Tibial nerve (tissue), 4 donors: ENCODE data around the gene KRTAP10-3. TPM values are rescaled to one million over a fixed set of nuclear protein-coding genes. Genes with fewer than 3 reads are reported as not detected.

Source experiments
- DNase-seq, 2 donors: peaks; one replicate each; pipeline ENCODE4 v3.0.0-alpha.2; 2019; ENCODE audit warnings: low spot score in 2 of 2
- H3K27ac ChIP-seq, 4 donors: fragments of 200-600 bp; sonication (generic) in 3 of 4; one replicate each; pipeline ENCODE4 v1.5.1; 2017 to 2019; ENCODE audit warnings: mild to moderate bottlenecking in 1 of 4
- H3K27me3 ChIP-seq, 2 donors: fragments of 200-600 bp; sonication (generic) in 1 of 2; one replicate each; pipeline versions ENCODE4 v1.5.1 to v1.6.0; 2017 to 2019
- H3K36me3 ChIP-seq, 3 donors: fragments of 200-600 bp; sonication (generic); one replicate each; pipeline ENCODE4 v1.5.1; 2018 to 2019
- H3K4me1 ChIP-seq, 4 donors: fragments of 200-600 bp; sonication (generic) in 3 of 4; one replicate each; pipeline ENCODE4 v1.5.1; 2017 to 2019
- H3K4me3 ChIP-seq, 4 donors: fragments of 200-600 bp; sonication (generic) in 3 of 4; one replicate each; pipeline ENCODE4 v1.5.1; 2017 to 2019; ENCODE audit warnings: mild to moderate bottlenecking in 1 of 4, moderate library complexity in 1 of 4
- H3K9me3 ChIP-seq, 4 donors: fragments of 200-600 bp; sonication (generic) in 3 of 4; one replicate each; pipeline ENCODE4 v1.5.1; 2017 to 2019
- EP300 ChIP-seq, 2 donors: sonication (generic); formaldehyde crosslinking; IDR thresholded peaks; one replicate each; pipeline ENCODE4 v1.6.1; 2017; ENCODE audit warnings: antibody characterized with exemption in 2 of 2, mild to moderate bottlenecking in 1 of 2
- POLR2A ChIP-seq, 2 donors: fragments of 450-650 bp; IDR thresholded peaks; one replicate each; pipeline ENCODE4 v1.6.1; 2017; ENCODE audit warnings: antibody characterized with exemption in 2 of 2, mild to moderate bottlenecking in 2 of 2, moderate library complexity in 2 of 2
- WGBS, 2 donors: methylation state at CpG; one replicate each; pipeline ENCODE4 v1.1.5; 2018; 5-methylcytosine and 5-hydroxymethylcytosine counted together
- total RNA-seq, 4 donors: library from RNA; depleted of rRNA; stranded (reverse); fragments of >200 nt; gene quantifications; one replicate each; pipeline ENCODE4 v1.1.0, GENCODE V29; 2016
- TF ChIP-seq, protein P1 (sequence below), 5 experiments: fragments of 200-600 bp in 3 of 5; fragments of 450-650 bp in 2 of 5; sonication (generic) in 3 of 5; IDR thresholded peaks; one replicate each; pipeline ENCODE4 v1.5.1; 2016 to 2019; ENCODE audit warnings: antibody characterized with exemption in 5 of 5, mild to moderate bottlenecking in 3 of 5, moderate library complexity in 2 of 5

Gene KRTAP10-3
- total RNA-seq, 4 donors from 2014 or later = not detected

DNA sequence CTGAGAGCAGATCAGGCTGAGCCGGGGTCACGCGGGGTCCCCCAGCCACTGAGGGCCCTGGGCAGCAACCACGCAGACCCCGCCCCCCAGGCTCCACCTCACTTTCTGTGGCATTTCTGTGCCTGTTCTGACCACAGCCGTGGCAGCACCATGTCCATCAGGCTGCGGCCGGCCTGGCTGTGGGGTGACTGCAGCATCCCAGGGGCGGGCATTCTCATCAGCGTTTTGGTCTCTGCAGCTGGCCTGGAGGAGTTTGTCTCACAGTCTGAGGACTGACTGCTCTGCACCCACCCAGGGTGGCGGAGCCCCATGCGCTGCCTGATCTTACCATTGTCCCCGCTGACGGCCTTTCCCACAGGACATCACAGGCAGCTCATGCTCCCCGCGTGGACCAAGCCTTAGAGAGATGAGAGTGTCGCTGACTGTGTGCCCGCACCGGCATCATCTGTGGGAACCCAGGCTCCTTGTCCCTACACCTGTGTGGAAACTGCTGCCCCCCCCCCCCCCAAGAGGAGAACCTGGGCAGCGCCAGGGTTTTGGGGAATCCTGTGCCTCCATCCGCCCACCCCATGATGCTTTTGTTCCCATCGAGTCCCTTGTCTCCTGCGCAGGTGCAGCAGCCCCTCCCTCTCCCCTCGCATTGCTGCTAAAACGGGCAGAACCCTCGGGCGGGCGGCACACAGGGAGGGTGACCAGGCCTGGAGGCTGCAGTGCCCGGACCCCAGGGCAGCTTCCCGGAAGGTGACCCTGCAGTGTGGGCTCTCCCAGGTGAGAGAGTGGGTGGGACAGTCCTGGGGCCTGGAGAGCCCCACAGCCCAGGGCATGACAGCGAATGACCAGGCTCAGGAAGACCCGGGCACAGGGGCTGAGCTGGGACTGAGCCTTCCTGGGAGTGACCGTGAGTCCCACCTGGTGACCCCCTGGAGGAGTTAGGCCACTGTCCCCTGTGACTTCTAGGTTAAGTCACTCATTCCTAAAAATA, 20.4 kb downstream of the KRTAP10-3 start:
- H3K4me3 ChIP-seq = no peak overlapping the region
- peaks cover 0 to 25% (median 2%) of the 10 kb centered on the region in 4 donors for H3K9me3 ChIP-seq
- H3K27ac ChIP-seq = no peak overlapping the region
- no peak for DNase-seq
- WGBS, 2 donors = 91 to 92% methylated on average over 30 to 33 of the region's 33 CpGs
- no peaks in the 10 kb centered on the region for H3K27me3 ChIP-seq
- TF ChIP-seq POLR2A (IDR thresholded peaks at IDR 0.05) (no peak), EP300 (IDR thresholded peaks at IDR 0.05) (no peak)
- TF ChIP-seq, protein P1, sequence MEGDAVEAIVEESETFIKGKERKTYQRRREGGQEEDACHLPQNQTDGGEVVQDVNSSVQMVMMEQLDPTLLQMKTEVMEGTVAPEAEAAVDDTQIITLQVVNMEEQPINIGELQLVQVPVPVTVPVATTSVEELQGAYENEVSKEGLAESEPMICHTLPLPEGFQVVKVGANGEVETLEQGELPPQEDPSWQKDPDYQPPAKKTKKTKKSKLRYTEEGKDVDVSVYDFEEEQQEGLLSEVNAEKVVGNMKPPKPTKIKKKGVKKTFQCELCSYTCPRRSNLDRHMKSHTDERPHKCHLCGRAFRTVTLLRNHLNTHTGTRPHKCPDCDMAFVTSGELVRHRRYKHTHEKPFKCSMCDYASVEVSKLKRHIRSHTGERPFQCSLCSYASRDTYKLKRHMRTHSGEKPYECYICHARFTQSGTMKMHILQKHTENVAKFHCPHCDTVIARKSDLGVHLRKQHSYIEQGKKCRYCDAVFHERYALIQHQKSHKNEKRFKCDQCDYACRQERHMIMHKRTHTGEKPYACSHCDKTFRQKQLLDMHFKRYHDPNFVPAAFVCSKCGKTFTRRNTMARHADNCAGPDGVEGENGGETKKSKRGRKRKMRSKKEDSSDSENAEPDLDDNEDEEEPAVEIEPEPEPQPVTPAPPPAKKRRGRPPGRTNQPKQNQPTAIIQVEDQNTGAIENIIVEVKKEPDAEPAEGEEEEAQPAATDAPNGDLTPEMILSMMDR (IDR thresholded peaks at IDR 0.05) = no peak
- no peaks in the 10 kb centered on the region for H3K36me3 ChIP-seq
- H3K4me1 ChIP-seq = no peaks in the 10 kb centered on the region

DNA sequence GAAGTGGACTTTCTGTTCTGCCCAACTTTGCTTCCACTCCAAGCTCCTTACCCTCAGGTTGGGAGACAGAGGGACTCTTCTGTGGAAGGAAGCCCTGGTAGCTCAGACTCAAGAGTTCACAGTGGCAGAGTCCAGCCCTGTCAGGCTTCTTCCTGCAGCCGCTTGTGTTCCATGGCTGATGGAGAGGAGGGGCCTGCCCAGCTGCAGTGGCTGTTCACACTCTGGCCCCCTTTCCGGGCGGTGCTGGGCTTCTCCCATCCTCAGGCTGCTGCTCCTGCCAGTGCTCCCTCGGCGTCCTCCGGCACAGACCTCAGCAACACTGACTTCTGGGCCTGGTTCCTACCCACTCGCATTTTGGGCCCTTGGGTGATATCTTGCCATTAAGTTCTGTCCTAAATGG, 22.6 kb downstream of the KRTAP10-3 start:
- Histone ChIP-seq H3K36me3 (no peaks in the 10 kb centered on the region), H3K4me1 (no peaks in the 10 kb centered on the region), H3K27ac (no peak overlapping the region), H3K27me3 (no peaks in the 10 kb centered on the region), H3K9me3 (peaks cover 0 to 5% (median 0%) of the 10 kb centered on the region in 4 donors), H3K4me3 (no peak overlapping the region)
- no peak for TF ChIP-seq POLR2A (IDR thresholded peaks at IDR 0.05)
- TF ChIP-seq, protein P1 (IDR thresholded peaks at IDR 0.05) = no peak
- TF ChIP-seq EP300 (IDR thresholded peaks at IDR 0.05) = no peak
- 38 to 55% methylated on average over 7 of the region's 7 CpGs for WGBS, 2 donors
- DNase-seq = no peak

DNA sequence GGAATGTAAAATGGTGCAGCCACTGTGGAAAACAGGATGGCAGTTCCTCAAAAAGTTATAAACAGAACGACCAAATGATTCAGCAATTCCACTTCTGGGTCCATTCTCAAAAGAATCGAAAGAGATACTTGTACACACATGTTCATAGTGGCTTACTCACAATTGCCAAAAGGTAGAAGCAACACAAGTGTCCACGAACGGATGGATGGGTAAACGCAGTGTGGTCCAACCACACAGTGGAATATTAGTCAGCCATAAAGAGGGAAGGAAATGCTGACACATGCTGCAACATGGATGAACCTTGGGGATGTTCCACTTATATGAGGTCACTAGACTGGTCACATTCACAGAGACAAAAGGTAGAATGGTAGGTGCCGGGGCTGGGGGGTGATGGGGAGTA, 23.9 kb downstream of the KRTAP10-3 start:
- Histone ChIP-seq H3K27ac (no peak overlapping the region), H3K27me3 (no peaks in the 10 kb centered on the region), H3K4me1 (no peaks in the 10 kb centered on the region), H3K36me3 (no peaks in the 10 kb centered on the region), H3K9me3 (peaks cover 0 to 5% (median 0%) of the 10 kb centered on the region in 4 donors), H3K4me3 (no peak overlapping the region)
- no peak for DNase-seq
- TF ChIP-seq POLR2A (IDR thresholded peaks at IDR 0.05) (no peak), EP300 (IDR thresholded peaks at IDR 0.05) (no peak)
- TF ChIP-seq, protein P1 (IDR thresholded peaks at IDR 0.05) = no peak
- 95 to 96% methylated on average over 6 of the region's 6 CpGs for WGBS, 2 donors

DNA sequence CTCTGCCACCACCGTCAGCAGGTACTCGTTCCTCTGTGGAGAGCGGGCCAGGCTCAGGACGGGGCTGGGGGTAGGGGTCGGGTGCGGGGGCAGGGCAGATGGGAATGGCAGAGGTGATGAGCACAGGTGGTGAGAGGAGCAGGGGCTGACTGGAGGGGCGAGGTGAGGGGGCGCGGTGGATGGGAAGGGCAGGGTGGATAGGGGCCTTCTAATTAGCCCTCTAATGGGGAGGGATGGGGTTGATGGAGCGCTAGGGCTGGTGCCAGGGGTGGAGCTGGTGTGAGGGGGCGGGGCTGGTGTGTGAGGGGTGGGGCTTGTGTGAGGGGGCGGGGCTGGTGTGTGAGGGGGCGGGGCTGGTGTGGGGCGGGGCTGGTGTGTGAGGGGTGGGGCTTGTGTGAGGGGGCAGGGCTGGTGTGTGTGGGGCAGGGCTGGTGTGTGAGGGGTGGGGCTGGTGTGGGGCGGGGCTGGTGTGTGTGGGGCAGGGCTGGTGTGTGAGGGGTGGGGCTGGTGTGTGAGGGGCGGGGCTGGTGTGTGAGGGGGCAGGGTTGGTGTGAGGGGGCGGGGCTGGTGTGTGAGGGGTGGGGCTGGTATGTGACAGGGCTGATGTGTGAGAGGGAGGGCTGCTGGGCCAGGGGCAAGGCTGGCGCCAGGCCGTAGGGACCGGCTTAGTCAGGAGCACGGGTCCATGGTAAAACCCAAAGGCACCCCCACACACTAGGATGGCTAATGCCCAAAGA, 24.5 kb downstream of the KRTAP10-3 start:
- Histone ChIP-seq H3K9me3 (peaks cover 0 to 5% (median 0%) of the 10 kb centered on the region in 4 donors), H3K36me3 (no peaks in the 10 kb centered on the region), H3K4me1 (no peaks in the 10 kb centered on the region), H3K27me3 (no peaks in the 10 kb centered on the region), H3K4me3 (no peak overlapping the region), H3K27ac (no peak overlapping the region)
- no peak for TF ChIP-seq EP300 (IDR thresholded peaks at IDR 0.05)
- TF ChIP-seq, protein P1 (IDR thresholded peaks at IDR 0.05) = no peak
- no peak for TF ChIP-seq POLR2A (IDR thresholded peaks at IDR 0.05)
- no peak for DNase-seq
- 93 to 98% methylated on average over 16 of the region's 21 CpGs for WGBS, 2 donors
